ENCODE results near the gene TUBB. TPM values are rescaled to one million over a fixed set of nuclear protein-coding genes. Genes with fewer than 3 reads are reported as not detected.
"Not testable (repeated sequence)": the region's sequence is repeated elsewhere in the genome, so short reads cannot be mapped to it uniquely, and the experiment has no call there.

Gene TUBB
- total and polyA plus RNA-seq, 4 donors, result 115 to 533 (median 210) TPM

DNA sequence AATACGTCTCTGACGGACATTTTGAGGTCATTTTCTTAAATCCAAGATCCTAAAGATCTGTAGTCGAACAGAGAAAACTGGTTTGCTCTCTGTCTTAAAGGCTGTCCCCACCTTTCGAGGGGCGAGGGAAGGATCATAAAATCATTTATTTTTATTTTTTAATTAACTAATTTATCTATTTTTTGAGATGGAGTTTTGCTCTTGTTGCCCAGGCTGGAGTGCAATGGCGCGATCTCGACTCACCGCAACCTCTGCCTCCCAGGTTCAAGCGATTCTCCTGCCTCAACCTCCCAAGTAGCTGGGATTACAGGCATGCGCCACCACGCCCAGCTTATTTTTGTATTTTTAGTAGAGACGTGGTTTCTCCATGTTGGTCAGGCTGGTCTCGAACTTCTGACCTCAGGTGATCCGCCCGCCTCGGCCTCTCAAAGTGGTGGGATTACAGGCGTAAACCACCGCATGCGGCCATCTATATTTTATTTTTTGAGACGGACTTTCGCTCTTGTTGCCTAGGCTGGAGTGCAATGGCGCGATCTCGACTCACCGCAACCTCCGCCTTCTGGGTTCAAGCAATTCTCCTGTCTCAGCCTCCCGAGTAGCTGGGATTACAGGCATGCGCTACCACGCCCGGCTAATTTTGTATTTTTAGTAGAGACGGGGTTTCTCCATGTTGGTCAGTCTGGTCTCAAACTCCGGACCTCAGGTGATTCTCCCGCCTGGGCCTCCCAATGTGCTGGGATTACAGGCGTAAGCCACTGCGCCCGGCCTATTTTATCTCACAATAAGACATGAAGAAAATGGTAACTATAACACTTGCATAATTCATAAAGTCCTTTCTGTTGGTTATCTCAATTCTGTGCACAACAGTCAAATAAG, 2.1 kb upstream of the TUBB start:
- Histone ChIP-seq H3K4me1 (ENCODE audit: control insufficient read depth in 4 of 4, insufficient read depth in 4 of 4, low read length in 3 of 4) (peaks cover 4 to 30% (median 26%) of the 10 kb centered on the region in 4 donors), H3K36me3 (ENCODE audit: control insufficient read depth in 4 of 4, insufficient read depth in 3 of 4, low read depth in 1 of 4, low read length in 3 of 4) (peaks cover 0 to 17% (median 15%) of the 10 kb centered on the region in 4 donors), H3K4me3 (ENCODE audit: low read depth in 1 of 3, low read length in 3 of 3) (peak overlapping the region; percentile 19 to 46 (median 42)), H3K9ac (ENCODE audit: low read depth in 1 of 2, low read length in 2 of 2) (peak overlapping the region in 1 of 2 donors; percentile 62), H3K27ac (ENCODE audit: low read depth in 1 of 2, low read length in 2 of 2) (peak overlapping the region; percentile 58 to 87)
- not testable (repeated sequence) for DNase-seq (ENCODE audit: low spot score); H3K27me3 ChIP-seq (ENCODE audit: control insufficient read depth in 4 of 4, insufficient read depth in 4 of 4, low read length in 3 of 4); H3K9me3 ChIP-seq (ENCODE audit: control insufficient read depth in 4 of 4, low read length in 3 of 4)
- peak; percentile 70 for TF ChIP-seq TAF1 (conservative IDR thresholded peaks at IDR 0.05)
- peak in 1 of 2 donors; percentile 11 for TF ChIP-seq JUND (IDR thresholded peaks at IDR 0.05)
- TF ChIP-seq YY1 (IDR thresholded peaks at IDR 0.05), result peak; percentile 71
- 81% methylated on average over 37 of the region's 37 CpGs for WGBS

DNA sequence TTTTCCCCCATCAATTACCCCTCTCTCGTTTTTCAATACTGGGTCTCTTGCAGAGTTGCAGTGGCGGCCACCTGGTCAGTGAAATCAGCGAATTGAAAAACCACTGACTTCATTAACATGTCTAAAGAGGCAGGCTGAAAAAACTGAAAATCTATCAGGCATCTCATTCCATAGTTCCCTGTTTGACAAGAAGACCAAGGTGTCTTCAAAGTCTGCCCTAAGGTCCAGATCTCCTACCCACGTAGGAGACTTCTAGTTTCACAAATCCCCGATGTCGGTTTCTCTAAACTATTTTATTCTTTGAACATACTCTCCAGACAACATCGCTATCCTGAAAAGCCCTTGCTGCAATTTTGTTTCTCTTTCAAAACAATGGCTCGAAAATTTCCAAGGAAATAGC, 796 bp upstream of the TUBB start:
- peaks cover 4 to 38% (median 31%) of the 10 kb centered on the region in 4 donors for H3K4me1 ChIP-seq (ENCODE audit: control insufficient read depth in 4 of 4, insufficient read depth in 4 of 4, low read length in 3 of 4)
- DNase-seq (ENCODE audit: low spot score), result no peak

GRCh38 chr6:30720738-30721197, 616 bp downstream of the TUBB start:
- TF ChIP-seq NR2F2 (IDR thresholded peaks at IDR 0.05) (peak; percentile 17), RXRA (IDR thresholded peaks at IDR 0.05) (peak in 1 of 2 donors; percentile 20), JUND (IDR thresholded peaks at IDR 0.05) (no peak)
- no peaks in the 10 kb centered on the region for H3K27me3 ChIP-seq (ENCODE audit: control insufficient read depth in 4 of 4, insufficient read depth in 4 of 4, low read length in 3 of 4)
- H3K4me1 ChIP-seq (ENCODE audit: control insufficient read depth in 4 of 4, insufficient read depth in 4 of 4, low read length in 3 of 4), result peaks cover 4 to 42% (median 34%) of the 10 kb centered on the region in 4 donors
- no peaks in the 10 kb centered on the region for H3K9me3 ChIP-seq (ENCODE audit: control insufficient read depth in 4 of 4, low read length in 3 of 4)
- peak overlapping the region; percentile 95 to 99 for H3K9ac ChIP-seq (ENCODE audit: low read depth in 1 of 2, low read length in 2 of 2)
- H3K36me3 ChIP-seq (ENCODE audit: control insufficient read depth in 4 of 4, insufficient read depth in 3 of 4, low read depth in 1 of 4, low read length in 3 of 4), result peaks cover 6 to 30% (median 23%) of the 10 kb centered on the region in 4 donors
- DNase-seq (ENCODE audit: low spot score), result peak; percentile 71
- under 1% methylated on average over 29 of the region's 29 CpGs for WGBS
- peak overlapping the region; percentile 79 to 94 (median 93) for H3K4me3 ChIP-seq (ENCODE audit: low read depth in 1 of 3, low read length in 3 of 3)
- H3K27ac ChIP-seq (ENCODE audit: low read depth in 1 of 2, low read length in 2 of 2), result peak overlapping the region; percentile 90 to 96

More for the DNA sequence above, 796 bp upstream of the TUBB start:
- Histone ChIP-seq H3K27ac (ENCODE audit: low read depth in 1 of 2, low read length in 2 of 2) (peak overlapping the region; percentile 90 to 96), H3K9ac (ENCODE audit: low read depth in 1 of 2, low read length in 2 of 2) (peak overlapping the region in 1 of 2 donors; percentile 41), H3K9me3 (ENCODE audit: control insufficient read depth in 4 of 4, low read length in 3 of 4) (no peaks in the 10 kb centered on the region), H3K27me3 (ENCODE audit: control insufficient read depth in 4 of 4, insufficient read depth in 4 of 4, low read length in 3 of 4) (no peaks in the 10 kb centered on the region), H3K4me3 (ENCODE audit: low read depth in 1 of 3, low read length in 3 of 3) (peak overlapping the region in 2 of 3 donors; percentile 51 to 94), H3K36me3 (ENCODE audit: control insufficient read depth in 4 of 4, insufficient read depth in 3 of 4, low read depth in 1 of 4, low read length in 3 of 4) (peaks cover 6 to 17% (median 13%) of the 10 kb centered on the region in 4 donors)
- 40% methylated on average over 8 of the region's 8 CpGs for WGBS
- TF ChIP-seq, protein P1, sequence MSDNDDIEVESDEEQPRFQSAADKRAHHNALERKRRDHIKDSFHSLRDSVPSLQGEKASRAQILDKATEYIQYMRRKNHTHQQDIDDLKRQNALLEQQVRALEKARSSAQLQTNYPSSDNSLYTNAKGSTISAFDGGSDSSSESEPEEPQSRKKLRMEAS (IDR thresholded peaks at IDR 0.05), result no peak
- TF ChIP-seq GABPA (IDR thresholded peaks at IDR 0.05 in 1 of 2, conservative IDR thresholded peaks at IDR 0.05 in 1 of 2), result no peak
- TF ChIP-seq EGR1 (IDR thresholded peaks at IDR 0.05; ENCODE audit: low read depth in 2 of 2), result no peak
- no peak for TF ChIP-seq RAD21 (IDR thresholded peaks at IDR 0.05)

DNA sequence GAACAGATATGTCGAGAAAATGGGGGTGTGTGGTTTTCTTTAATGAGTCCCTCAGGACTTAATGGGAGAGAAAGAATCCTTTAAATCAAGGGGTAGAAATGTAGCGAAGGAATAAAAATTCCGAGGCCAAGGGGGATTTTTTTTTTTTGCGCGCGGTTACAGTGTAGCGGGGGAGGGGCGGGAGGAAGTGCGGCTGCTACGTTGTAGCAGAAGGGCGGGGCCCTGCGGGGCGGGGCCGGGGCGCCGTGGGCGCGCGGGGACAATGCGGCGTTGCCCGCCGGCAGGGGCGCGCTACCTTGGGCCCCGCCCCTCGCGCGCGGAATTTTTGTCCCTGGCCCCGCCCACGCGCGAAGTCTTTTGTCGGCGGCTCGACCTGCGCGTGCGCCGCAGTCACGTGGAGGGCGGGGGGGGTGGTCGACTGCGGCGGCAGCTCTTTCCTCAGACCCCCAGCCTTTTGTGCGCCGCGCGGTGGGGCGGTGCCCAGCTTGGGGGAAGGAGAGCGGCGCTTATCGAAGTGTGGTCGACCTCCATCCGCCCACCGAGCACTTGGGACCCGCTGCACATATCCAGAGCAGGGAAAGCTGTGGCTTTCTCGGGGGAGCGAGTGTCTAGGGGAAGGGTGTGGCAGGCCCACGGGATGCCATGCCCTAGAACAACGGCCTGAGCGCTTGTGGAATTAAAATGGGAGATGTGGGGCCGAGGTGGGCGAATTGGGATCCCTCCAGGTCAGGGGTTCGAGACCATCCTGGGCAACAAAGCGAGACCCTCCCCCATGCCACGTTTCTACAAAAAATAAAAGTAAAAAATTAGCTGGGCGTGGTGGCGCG, 1.3 kb downstream of the TUBB start:
- Histone ChIP-seq H3K27ac (ENCODE audit: low read depth in 1 of 2, low read length in 2 of 2) (peak overlapping the region; percentile 90 to 96), H3K4me1 (ENCODE audit: control insufficient read depth in 4 of 4, insufficient read depth in 4 of 4, low read length in 3 of 4) (peaks cover 1 to 40% (median 32%) of the 10 kb centered on the region in 4 donors), H3K36me3 (ENCODE audit: control insufficient read depth in 4 of 4, insufficient read depth in 3 of 4, low read depth in 1 of 4, low read length in 3 of 4) (peaks cover 8 to 32% (median 26%) of the 10 kb centered on the region in 4 donors), H3K4me3 (ENCODE audit: low read depth in 1 of 3, low read length in 3 of 3) (peak overlapping the region; percentile 79 to 94 (median 93)), H3K9ac (ENCODE audit: low read depth in 1 of 2, low read length in 2 of 2) (peak overlapping the region; percentile 95 to 99), H3K9me3 (ENCODE audit: control insufficient read depth in 4 of 4, low read length in 3 of 4) (no peaks in the 10 kb centered on the region), H3K27me3 (ENCODE audit: control insufficient read depth in 4 of 4, insufficient read depth in 4 of 4, low read length in 3 of 4) (no peaks in the 10 kb centered on the region)
- 3% methylated on average over 71 of the region's 71 CpGs for WGBS
- TF ChIP-seq, protein P2, sequence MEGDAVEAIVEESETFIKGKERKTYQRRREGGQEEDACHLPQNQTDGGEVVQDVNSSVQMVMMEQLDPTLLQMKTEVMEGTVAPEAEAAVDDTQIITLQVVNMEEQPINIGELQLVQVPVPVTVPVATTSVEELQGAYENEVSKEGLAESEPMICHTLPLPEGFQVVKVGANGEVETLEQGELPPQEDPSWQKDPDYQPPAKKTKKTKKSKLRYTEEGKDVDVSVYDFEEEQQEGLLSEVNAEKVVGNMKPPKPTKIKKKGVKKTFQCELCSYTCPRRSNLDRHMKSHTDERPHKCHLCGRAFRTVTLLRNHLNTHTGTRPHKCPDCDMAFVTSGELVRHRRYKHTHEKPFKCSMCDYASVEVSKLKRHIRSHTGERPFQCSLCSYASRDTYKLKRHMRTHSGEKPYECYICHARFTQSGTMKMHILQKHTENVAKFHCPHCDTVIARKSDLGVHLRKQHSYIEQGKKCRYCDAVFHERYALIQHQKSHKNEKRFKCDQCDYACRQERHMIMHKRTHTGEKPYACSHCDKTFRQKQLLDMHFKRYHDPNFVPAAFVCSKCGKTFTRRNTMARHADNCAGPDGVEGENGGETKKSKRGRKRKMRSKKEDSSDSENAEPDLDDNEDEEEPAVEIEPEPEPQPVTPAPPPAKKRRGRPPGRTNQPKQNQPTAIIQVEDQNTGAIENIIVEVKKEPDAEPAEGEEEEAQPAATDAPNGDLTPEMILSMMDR (IDR thresholded peaks at IDR 0.05; ENCODE audit: low read depth, low read length, missing input control), result peak; percentile 50
- TF ChIP-seq YY1 (IDR thresholded peaks at IDR 0.05), result no peak
- peak; percentile 88 for DNase-seq (ENCODE audit: low spot score)

GRCh38 chr6:30722025-30722279, 1.8 kb downstream of the TUBB start:
- not testable (repeated sequence) for H3K9me3 ChIP-seq (ENCODE audit: control insufficient read depth in 4 of 4, low read length in 3 of 4); DNase-seq (ENCODE audit: low spot score); H3K27me3 ChIP-seq (ENCODE audit: control insufficient read depth in 4 of 4, insufficient read depth in 4 of 4, low read length in 3 of 4)
- WGBS, result 21% methylated on average over 10 of the region's 10 CpGs
- Histone ChIP-seq H3K36me3 (ENCODE audit: control insufficient read depth in 4 of 4, insufficient read depth in 3 of 4, low read depth in 1 of 4, low read length in 3 of 4) (peaks cover 8 to 34% (median 28%) of the 10 kb centered on the region in 4 donors), H3K4me3 (ENCODE audit: low read depth in 1 of 3, low read length in 3 of 3) (peak overlapping the region; percentile 59 to 79 (median 64)), H3K4me1 (ENCODE audit: control insufficient read depth in 4 of 4, insufficient read depth in 4 of 4, low read length in 3 of 4) (peaks cover 0 to 38% (median 29%) of the 10 kb centered on the region in 4 donors), H3K9ac (ENCODE audit: low read depth in 1 of 2, low read length in 2 of 2) (peak overlapping the region; percentile 16 to 17), H3K27ac (ENCODE audit: low read depth in 1 of 2, low read length in 2 of 2) (peak overlapping the region; percentile 83 to 90)
